ENCODE results near the gene GID8.

Gene GID8

DNA sequence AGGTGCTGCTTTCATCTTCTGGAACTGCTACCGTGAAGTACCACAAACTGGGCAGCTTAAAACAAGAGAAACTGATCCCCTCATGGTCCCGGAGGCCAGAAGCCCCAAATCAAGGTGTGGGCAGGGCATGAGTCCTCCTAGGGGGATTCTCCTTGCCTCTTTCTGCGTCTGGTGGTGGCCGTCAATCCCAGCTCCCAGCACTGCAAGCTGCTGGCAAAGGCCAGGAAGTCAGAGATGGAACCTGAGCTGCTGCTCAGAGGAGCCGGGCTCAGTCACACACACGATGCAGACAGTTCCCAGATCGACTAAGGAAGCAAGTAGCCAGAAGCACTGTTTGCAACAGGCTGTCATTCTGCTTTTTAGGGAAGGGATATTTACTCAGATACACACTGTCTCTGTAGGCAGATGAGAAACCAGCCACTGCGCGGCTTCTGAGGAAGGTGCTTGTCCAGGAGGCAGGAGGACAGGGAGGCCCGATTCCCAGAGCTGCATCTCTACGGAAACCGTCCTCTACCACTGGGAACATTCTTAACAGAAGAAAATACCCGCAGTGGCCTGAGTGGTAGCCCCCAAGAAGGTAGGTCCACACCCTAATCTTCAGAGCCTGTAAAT lies 53.4 kb downstream of the GID8 start:
- no peak for DNase-seq

GRCh38 chr20:62991863-62992262 lies 53.9 kb downstream of the GID8 start:
- DNase-seq = no peak

DNA sequence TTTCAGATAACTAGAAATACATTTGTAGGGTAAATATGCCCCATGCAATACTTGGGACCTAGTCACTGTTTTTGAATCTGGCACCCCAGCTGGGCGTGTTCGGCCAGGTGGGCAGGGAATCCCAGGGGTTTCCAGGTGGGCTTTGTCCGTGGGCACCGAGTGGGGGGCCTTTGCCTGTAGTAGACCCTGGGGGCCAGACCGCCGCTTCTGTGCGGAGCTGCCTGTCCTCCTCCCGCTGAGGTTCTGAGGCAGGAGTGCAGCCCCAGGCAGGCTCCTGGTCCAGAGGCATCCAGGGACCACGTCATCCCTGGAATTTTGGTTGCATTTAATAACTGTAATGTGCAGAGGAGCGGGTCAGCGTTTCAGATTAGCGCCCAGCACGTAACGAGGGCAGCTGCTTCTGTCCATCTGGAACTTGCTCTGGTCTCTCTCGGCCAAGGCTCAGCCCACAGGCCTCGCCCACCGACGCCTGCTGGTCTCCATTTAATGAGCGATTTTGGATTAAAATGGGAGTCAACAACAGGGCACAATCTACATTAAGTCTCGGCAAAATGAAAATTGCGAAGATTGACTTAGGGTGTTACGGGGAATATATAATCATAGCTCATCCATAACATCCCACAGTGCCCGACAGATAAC lies 56.0 kb downstream of the GID8 start:
- no peak for DNase-seq

- no peak for DNase-seq
Measured at GRCh38 chr20:62994869-62995281, 56.9 kb downstream of the GID8 start.

DNA sequence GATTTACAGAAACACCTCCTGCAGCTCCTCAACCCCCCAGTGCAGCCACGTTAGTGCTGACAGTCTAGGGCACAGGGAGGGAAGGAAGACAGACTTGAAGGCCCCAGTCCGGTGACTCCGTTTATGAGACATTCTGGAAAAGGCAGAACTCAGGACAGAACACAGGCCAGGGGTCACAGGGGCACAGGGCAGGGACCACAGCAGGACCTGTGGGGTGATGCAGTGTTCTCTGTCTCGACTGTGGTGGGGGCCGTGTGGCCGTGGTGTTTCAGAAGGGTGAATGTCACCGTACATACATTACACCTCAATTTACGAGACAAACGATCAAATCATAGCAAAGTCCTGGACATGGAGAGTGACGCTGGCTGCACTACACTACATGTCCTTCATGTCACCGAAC lies 57.5 kb downstream of the GID8 start:
- DNase-seq = no peak

DNA sequence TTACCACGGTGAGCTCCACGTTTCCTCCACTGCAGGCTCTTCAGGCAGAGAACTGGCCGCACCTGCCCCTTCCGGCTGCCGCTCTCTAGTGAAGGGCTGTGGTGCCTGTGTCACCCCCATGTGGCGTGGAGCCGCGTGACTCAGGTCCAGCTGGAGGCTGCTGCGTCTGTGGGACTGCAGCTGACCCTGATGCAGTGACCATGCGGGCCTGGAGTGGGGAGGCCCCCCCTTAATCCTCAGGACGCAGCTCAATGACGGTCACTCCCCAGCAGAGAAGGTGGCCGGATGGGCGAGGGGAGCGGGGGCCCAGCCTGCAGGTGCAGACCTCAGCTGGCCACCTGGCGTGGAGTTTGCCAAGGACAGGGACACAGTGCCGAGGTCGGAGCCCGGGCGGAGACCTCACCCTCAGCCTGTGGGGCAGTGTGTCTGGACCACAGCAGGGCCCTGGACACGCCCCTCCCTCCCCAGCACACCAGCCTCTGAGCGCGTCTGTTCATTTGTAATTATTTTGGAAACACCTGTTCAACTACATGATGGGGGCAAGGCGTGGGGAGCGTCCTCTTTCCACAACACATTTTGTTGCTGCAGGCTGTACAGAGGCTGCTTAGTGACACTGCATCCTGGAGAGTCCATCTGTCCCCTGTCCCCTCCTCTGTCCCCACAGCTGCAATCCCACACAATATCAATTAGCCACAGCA lies 58.1 kb downstream of the GID8 start:
- no peak for DNase-seq

DNA sequence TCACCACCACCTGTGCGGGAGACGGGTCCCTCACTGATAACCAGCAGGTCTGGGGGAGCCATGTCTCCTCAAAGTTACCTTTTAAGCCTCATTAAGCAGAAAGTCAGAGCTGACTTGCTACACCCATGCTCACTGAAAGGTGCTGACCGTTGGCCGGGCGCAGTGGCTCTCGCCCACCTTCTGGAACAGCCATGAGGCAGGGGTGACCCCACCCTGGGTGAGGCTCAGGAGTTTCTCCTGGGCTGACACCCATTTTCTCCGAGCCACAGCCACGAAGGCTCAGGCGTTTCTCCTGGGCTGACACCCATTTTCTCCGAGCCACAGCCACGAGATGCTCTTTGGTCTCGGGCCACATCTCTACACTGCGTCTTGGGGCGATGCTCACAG lies 58.6 kb downstream of the GID8 start:
- DNase-seq = no peak

DNA sequence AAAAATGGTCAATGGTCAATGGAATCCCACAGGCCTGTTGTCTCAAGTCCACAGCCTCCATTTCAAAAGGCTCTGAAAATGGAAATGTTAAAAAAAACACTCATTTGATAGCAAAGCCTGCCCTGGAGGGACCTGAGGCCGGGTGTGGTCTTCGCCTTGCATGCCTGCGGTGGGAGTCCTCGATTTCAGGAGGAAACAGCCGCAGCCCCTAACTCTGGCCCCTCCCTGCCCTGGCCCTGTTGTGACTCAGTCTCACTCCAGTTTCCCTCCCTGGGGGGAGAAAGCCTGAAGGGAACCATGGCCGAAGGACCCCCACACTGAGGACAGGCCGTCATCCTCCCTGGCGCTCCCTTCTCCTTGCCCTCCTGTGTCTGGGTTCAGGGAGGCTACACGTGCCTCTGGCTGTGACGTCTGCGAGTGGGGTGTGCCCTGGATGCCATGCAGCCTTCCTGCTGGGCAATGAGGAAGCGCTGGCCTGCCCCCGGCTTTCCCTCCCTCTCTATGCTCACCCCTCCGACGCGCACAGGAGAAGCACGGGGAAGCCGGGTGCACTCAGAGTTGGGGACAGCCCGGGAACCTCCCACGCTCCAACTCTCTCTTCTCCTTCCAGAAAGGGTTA lies 59.6 kb downstream of the GID8 start:
- DNase-seq = no peak

All from NCI-H2029 treated with DMSO at 0.1 percent for 48 hours (cell line).